ENCODE measurements around the gene ATG9B. TPM values are rescaled to one million over a fixed set of nuclear protein-coding genes. Genes with fewer than 3 reads are reported as not detected.
A peak's percentile ranks its signal among the peaks of the same experiment; 100 is the strongest.

The ATG9B gene
- total and polyA plus RNA-seq, 9 of the 15 experiments (the other 6 are each of a cell fraction or from before 2014, with no cell fraction given) = 0.29 to 8.0 (median 2.1) TPM

- 0 out of 2 replicates have a peak, but pooled peaks have one; percentile 51 for TF ChIP-seq ZHX1 (conservative IDR thresholded peaks at IDR 0.05; ENCODE audit: low read length)
- TF ChIP-seq PRMT5 (CRISPR knock-in tag; IDR thresholded peaks at IDR 0.05) = no peak
- TF ChIP-seq TRIM24 (IDR thresholded peaks at IDR 0.05) = peak in 1 of 2 experiments; percentile 7; a peak in 1 of 4 replicates
- no peak; the same call in 1 of the 2 replicates for TF ChIP-seq SMARCA4 (IDR thresholded peaks at IDR 0.05)
- no peak; the same call in 1 of the 2 replicates for TF ChIP-seq KLF1 (tag; IDR thresholded peaks at IDR 0.05)
- TF ChIP-seq BRD9 (IDR thresholded peaks at IDR 0.05; ENCODE audit: low read depth, partially characterized antibody) = peak; percentile 95
- TF ChIP-seq ZNF785 (CRISPR knock-in tag; IDR thresholded peaks at IDR 0.05) = no peak
- no peak for TF ChIP-seq SNAPC5 (CRISPR knock-in tag; IDR thresholded peaks at IDR 0.05)
- peak; percentile 87; the same call in 1 of the 2 replicates for TF ChIP-seq ZNF511 (CRISPR knock-in tag; IDR thresholded peaks at IDR 0.05)
- TF ChIP-seq TAF1 (IDR thresholded peaks at IDR 0.05; ENCODE audit: control insufficient read depth, extremely low read depth, insufficient read depth, low read length, severe bottlenecking) = peak; percentile 75
- no peak for TF ChIP-seq FOXA1 (IDR thresholded peaks at IDR 0.05; ENCODE audit: borderline replicate concordance)
- 0 out of 2 replicates have a peak, but pooled peaks have one; percentile 3 for TF ChIP-seq MAFG (tag; conservative IDR thresholded peaks at IDR 0.05)
- TF ChIP-seq ZNF212 (CRISPR knock-in tag; IDR thresholded peaks at IDR 0.05) = no peak
- no peak for TF ChIP-seq SNRNP70 (optimal IDR thresholded peaks at IDR 0.05; ENCODE audit: low read depth, low read length)
- no peak for TF ChIP-seq MCM5 (IDR thresholded peaks at IDR 0.05; ENCODE audit: low read depth)
- TF ChIP-seq MBD1 (CRISPR knock-in tag; IDR thresholded peaks at IDR 0.05) = no peak
- no peak for TF ChIP-seq WHSC1 (IDR thresholded peaks at IDR 0.05; ENCODE audit: low read length)
- peak; percentile 83 for TF ChIP-seq HCFC1 (IDR thresholded peaks at IDR 0.05; ENCODE audit: low read depth, low read length)
- no peak for TF ChIP-seq ZNF146 (CRISPR knock-in tag; IDR thresholded peaks at IDR 0.05; ENCODE audit: unreplicated experiment)
- TF ChIP-seq JUN (IDR thresholded peaks at IDR 0.05; ENCODE audit: borderline replicate concordance, low read depth, low read length) = peak; percentile 53; the same call in 1 of the 2 replicates
- no peak; the same call in 1 of the 2 replicates for TF ChIP-seq JUN (CRISPR knock-in tag; IDR thresholded peaks at IDR 0.05; ENCODE audit: borderline replicate concordance)
- TF ChIP-seq LCOR (CRISPR knock-in tag; IDR thresholded peaks at IDR 0.05) = peak; percentile 95
- peak; percentile 65 for TF ChIP-seq SAP30 (IDR thresholded peaks at IDR 0.05; ENCODE audit: borderline replicate concordance, insufficient read depth, low read depth, low read length, poor library complexity, severe bottlenecking)
- peak; percentile 78; the same call in 1 of the 2 replicates for TF ChIP-seq SNIP1 (IDR thresholded peaks at IDR 0.05; ENCODE audit: low read depth)
- peak; percentile 96; the same call in 1 of the 2 replicates for TF ChIP-seq THRAP3 (IDR thresholded peaks at IDR 0.05; ENCODE audit: borderline replicate concordance)
Measured at GRCh38 chr7:151008511-151009323, 15.6 kb downstream of the ATG9B start (continued).
